ENCODE data around the gene PLPP3. TPM values are rescaled to one million over a fixed set of nuclear protein-coding genes. Genes with fewer than 3 reads are reported as not detected.

Gene PLPP3
- total RNA-seq, 2 donors from 2014 or later, result 0.12 TPM; not detected in 1

Other genes with a start within 250 kb of the PLPP3 start
- under 1 TPM in 1 of 2 donors, not detected in 1; 0.05 TPM for gene PRKAA2, start 65.8 kb upstream of the PLPP3 start, total RNA-seq
- not detected for gene FYB2, start 239.8 kb upstream of the PLPP3 start, total RNA-seq